Astrocyte (in vitro differentiated cells and primary cell): Measurements from ENCODE around the gene LANCL2. TPM values are rescaled to one million over a fixed set of nuclear protein-coding genes. Genes with fewer than 3 reads are reported as not detected.

Experiments used
- DNase-seq: peaks from one replicate; pipeline ENCODE4 v3.0.0-alpha.2; 2010; ENCODE audit warnings: low read depth
- FAIRE-seq: peaks from 2 replicates; lab custom pipeline; 2011; peaks lifted over from hg19 to GRCh38; lab: Jason Lieb, UNC
- H2AFZ ChIP-seq: 2 replicates; pipeline ENCODE4 v1.6.0; 2012; ENCODE audit warnings: low read depth, low read length, inconsistent platforms
- H3K27ac ChIP-seq: 2 replicates; pipeline ENCODE4 v1.5.1; 2011; ENCODE audit warnings: low read depth, low read length, inconsistent platforms
- H3K27me3 ChIP-seq: 2 replicates; pipeline ENCODE4 v1.6.0; 2011; ENCODE audit warnings: low read length, inconsistent platforms; ENCODE audit not compliant: insufficient read depth
- H3K36me3 ChIP-seq: 2 replicates; pipeline ENCODE4 v1.5.1; 2011; ENCODE audit warnings: low read length, inconsistent platforms; ENCODE audit not compliant: insufficient read depth
- H3K4me1 ChIP-seq: 2 replicates; pipeline ENCODE4 v1.5.1; 2011; ENCODE audit warnings: low read length, inconsistent platforms; ENCODE audit not compliant: insufficient read depth
- H3K4me2 ChIP-seq: 2 replicates; pipeline ENCODE4 v1.6.0; 2012; ENCODE audit warnings: low read length, inconsistent platforms
- H3K4me3 ChIP-seq: 2 replicates; pipeline ENCODE4 v1.5.1; 2011; ENCODE audit warnings: low read depth, mild to moderate bottlenecking, low read length, inconsistent platforms; ENCODE audit not compliant: insufficient read depth
- H3K79me2 ChIP-seq: 2 replicates; pipeline ENCODE4 v1.6.0; 2012; ENCODE audit warnings: mild to moderate bottlenecking, low read length, inconsistent platforms; ENCODE audit not compliant: insufficient read depth
- H3K9ac ChIP-seq: 2 replicates; pipeline ENCODE4 v1.6.0; 2012; ENCODE audit warnings: mild to moderate bottlenecking, low read length, inconsistent platforms
- H3K9me3 ChIP-seq: 2 replicates; pipeline ENCODE4 v1.5.1; 2012; ENCODE audit warnings: low read depth, mild to moderate bottlenecking, low read length, inconsistent platforms; ENCODE audit not compliant: insufficient read depth
- H4K20me1 ChIP-seq: 2 replicates; pipeline ENCODE4 v1.6.0; 2012; ENCODE audit warnings: low read length, inconsistent platforms; ENCODE audit not compliant: insufficient read depth
- H3K27ac Mint-ChIP-seq: one replicate; pipeline ENCODE4 v1.8.0; 2021; ENCODE audit warnings: mild to moderate bottlenecking, mixed read lengths; ENCODE audit not compliant: unreplicated experiment
- H3K27me3 Mint-ChIP-seq: one replicate; pipeline ENCODE4 v1.8.0; 2021; ENCODE audit warnings: low read depth, mixed read lengths; ENCODE audit not compliant: unreplicated experiment
- H3K36me3 Mint-ChIP-seq: one replicate; pipeline ENCODE4 v1.8.0; 2021; ENCODE audit warnings: low read depth, mixed read lengths; ENCODE audit not compliant: unreplicated experiment
- H3K4me1 Mint-ChIP-seq: one replicate; pipeline ENCODE4 v1.8.0; 2021; ENCODE audit warnings: low read depth, mixed read lengths; ENCODE audit not compliant: unreplicated experiment
- H3K4me3 Mint-ChIP-seq: one replicate; pipeline ENCODE4 v1.8.0; 2021; ENCODE audit warnings: mild to moderate bottlenecking, moderate library complexity, mixed read lengths; ENCODE audit not compliant: unreplicated experiment
- H3K9me3 Mint-ChIP-seq: one replicate; pipeline ENCODE4 v1.8.0; 2021; ENCODE audit warnings: mild to moderate bottlenecking, mixed read lengths; ENCODE audit not compliant: unreplicated experiment
- EZH2 ChIP-seq: IDR thresholded peaks from 2 replicates; pipeline ENCODE4 v1.6.1; 2012; ENCODE audit warnings: mild to moderate bottlenecking, low read length, inconsistent platforms; ENCODE audit not compliant: insufficient read depth
- total RNA-seq: library from RNA; stranded (reverse); gene quantifications from 2 replicates; pipeline ENCODE4 v1.2.1, GENCODE V29; 2021
- TF ChIP-seq, protein P1 (sequence below): IDR thresholded peaks from 2 replicates; pipeline ENCODE4 v1.5.1; 2011; ENCODE audit warnings: low read depth, mild to moderate bottlenecking, inconsistent platforms, low read length, moderate library complexity; ENCODE audit not compliant: insufficient read depth

Gene LANCL2
- total RNA-seq, 1 donor from 2014 or later, result 35.9 TPM

DNA sequence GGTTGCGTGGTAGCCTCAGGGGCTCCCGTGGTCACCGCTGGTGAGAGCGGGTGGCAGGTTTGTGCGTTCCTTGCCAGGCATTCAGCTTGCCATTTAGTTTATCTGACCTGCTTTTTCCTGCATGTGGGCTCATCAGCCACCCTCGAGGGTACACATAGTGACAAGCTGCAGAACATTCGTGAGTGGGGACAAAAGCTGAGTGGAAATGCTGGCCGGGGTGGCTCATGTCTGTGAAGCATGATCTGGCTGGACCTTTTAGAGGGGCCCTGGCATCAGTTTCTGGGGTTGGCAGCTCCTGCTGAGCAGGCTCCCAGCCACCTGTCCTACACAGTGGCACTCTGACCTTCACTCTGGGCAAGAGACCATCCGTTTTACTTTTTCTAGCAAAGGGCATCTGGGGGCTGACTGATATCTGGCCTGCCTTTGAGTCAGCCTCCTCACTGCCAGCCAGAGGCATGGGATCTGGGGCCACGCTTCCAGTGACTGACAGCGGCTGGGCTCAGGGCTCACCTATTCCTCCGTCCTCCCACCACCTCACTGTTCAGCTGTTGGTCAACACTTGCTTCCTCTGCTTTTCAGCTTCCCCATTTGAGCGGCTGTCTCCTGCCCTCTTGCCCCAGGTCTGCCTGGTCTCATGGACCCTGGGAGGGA, 75.0 kb downstream of the LANCL2 start:
- Histone ChIP-seq H3K27ac (no peak overlapping the region), H3K4me3 (no peak overlapping the region), H3K27me3 (no peaks in the 10 kb centered on the region), H3K36me3 (no peaks in the 10 kb centered on the region), H3K4me2 (peak overlapping the region; percentile 70), H4K20me1 (no peaks in the 10 kb centered on the region), H3K9me3 (no peaks in the 10 kb centered on the region), H2AFZ (no peak overlapping the region), H3K9ac (peak overlapping the region; percentile 13), H3K4me1 (peaks cover 30% of the 10 kb centered on the region), H3K79me2 (no peaks in the 10 kb centered on the region)
- FAIRE-seq, result no peak
- Mint-ChIP-seq H3K27ac (no peak overlapping the region), H3K4me1 (peaks cover 20% of the 10 kb centered on the region), H3K36me3 (no peaks in the 10 kb centered on the region), H3K9me3 (no peaks in the 10 kb centered on the region), H3K4me3 (no peak overlapping the region), H3K27me3 (peaks cover 2% of the 10 kb centered on the region)
- TF ChIP-seq, protein P1, sequence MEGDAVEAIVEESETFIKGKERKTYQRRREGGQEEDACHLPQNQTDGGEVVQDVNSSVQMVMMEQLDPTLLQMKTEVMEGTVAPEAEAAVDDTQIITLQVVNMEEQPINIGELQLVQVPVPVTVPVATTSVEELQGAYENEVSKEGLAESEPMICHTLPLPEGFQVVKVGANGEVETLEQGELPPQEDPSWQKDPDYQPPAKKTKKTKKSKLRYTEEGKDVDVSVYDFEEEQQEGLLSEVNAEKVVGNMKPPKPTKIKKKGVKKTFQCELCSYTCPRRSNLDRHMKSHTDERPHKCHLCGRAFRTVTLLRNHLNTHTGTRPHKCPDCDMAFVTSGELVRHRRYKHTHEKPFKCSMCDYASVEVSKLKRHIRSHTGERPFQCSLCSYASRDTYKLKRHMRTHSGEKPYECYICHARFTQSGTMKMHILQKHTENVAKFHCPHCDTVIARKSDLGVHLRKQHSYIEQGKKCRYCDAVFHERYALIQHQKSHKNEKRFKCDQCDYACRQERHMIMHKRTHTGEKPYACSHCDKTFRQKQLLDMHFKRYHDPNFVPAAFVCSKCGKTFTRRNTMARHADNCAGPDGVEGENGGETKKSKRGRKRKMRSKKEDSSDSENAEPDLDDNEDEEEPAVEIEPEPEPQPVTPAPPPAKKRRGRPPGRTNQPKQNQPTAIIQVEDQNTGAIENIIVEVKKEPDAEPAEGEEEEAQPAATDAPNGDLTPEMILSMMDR, result no peak
- no peak for TF ChIP-seq EZH2
- no peak for DNase-seq

DNA sequence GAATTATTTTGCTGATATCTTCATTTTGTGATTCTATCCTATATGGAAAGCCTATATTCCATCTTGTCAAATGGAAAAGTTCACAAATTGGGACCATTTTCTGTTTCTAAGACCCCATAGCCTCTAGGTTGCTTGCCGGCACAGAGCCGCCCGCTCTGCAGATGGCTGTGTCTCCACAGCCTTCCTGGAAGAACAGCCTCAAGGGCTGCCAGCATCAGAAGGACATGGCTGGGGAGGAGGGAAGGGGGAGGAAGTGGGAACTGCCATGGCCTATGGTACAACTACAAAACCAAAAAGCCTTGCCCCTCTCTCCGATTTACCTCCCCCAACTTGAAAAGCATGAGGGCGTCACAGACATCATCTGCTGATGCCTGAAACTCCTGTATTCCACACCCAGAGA, 75.9 kb downstream of the LANCL2 start:
- Mint-ChIP-seq H3K4me1 (peaks cover 20% of the 10 kb centered on the region), H3K36me3 (no peaks in the 10 kb centered on the region), H3K4me3 (no peak overlapping the region), H3K27me3 (peaks cover 2% of the 10 kb centered on the region), H3K9me3 (no peaks in the 10 kb centered on the region), H3K27ac (no peak overlapping the region)
- FAIRE-seq, result no peak
- no peaks in the 10 kb centered on the region for H4K20me1 ChIP-seq
- no peak overlapping the region for H3K27ac ChIP-seq
- H3K79me2 ChIP-seq, result no peaks in the 10 kb centered on the region
- H2AFZ ChIP-seq, result no peak overlapping the region
- no peak for DNase-seq
- H3K4me1 ChIP-seq, result peaks cover 30% of the 10 kb centered on the region
- H3K9me3 ChIP-seq, result no peaks in the 10 kb centered on the region
- no peaks in the 10 kb centered on the region for H3K27me3 ChIP-seq
- no peak overlapping the region for H3K9ac ChIP-seq
- no peak overlapping the region for H3K4me2 ChIP-seq
- no peak for TF ChIP-seq EZH2
- TF ChIP-seq, protein P1, result no peak
- no peak overlapping the region for H3K4me3 ChIP-seq
- H3K36me3 ChIP-seq, result no peaks in the 10 kb centered on the region

DNA sequence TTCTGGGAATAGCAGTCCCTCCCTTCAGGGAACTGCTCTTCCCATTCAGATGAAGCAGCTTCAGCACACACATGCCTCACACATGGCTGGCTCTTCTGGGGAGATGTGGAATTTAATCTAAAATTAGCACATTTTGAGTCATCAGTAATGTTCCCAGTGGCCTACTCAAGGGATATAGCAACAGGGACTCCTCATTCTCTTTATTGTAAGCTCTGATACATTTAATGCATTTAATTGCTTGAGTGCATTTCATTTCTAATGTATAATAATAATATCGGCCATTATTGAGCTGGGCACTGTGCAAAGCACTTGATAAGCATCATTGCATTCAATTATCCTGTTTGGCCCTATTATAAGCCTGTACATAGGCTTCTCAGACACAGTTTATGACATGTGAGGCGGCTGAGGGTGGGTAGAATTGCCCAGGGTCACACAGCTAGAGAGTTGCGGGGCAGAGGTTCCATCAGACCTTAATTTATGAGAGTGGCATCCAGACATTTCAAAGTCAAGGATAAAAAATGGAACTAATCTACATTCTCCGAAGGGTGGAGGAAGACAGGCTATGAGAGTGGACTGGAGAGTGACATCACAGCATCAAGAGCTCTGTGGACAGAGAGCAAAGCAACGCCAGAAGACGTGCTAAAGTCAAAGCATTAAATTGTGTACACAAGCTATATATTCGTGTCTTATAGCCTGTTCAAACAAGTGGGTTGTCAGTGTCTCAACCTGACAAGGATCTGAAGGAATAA, 76.8 kb downstream of the LANCL2 start:
- H3K4me3 Mint-ChIP-seq, result no peak overlapping the region
- no peaks in the 10 kb centered on the region for H3K27me3 Mint-ChIP-seq
- H3K4me2 ChIP-seq, result no peak overlapping the region

More for the DNA sequence above, 76.8 kb downstream of the LANCL2 start:
- H3K9me3 Mint-ChIP-seq, result no peaks in the 10 kb centered on the region
- Histone ChIP-seq H3K9ac (no peak overlapping the region), H3K27me3 (no peaks in the 10 kb centered on the region), H4K20me1 (no peaks in the 10 kb centered on the region), H3K4me1 (peaks cover 30% of the 10 kb centered on the region), H3K79me2 (no peaks in the 10 kb centered on the region), H3K27ac (no peak overlapping the region), H3K9me3 (no peaks in the 10 kb centered on the region), H3K4me3 (no peak overlapping the region), H3K36me3 (no peaks in the 10 kb centered on the region), H2AFZ (no peak overlapping the region)
- FAIRE-seq (no peak), DNase-seq (peak; percentile 79)
- H3K4me1 Mint-ChIP-seq, result peaks cover 20% of the 10 kb centered on the region
- no peak for TF ChIP-seq EZH2
- H3K27ac Mint-ChIP-seq, result no peak overlapping the region
- H3K36me3 Mint-ChIP-seq, result no peaks in the 10 kb centered on the region
